HG03175 (cell line): ENCODE data around the gene TTC9C.
A peak's percentile ranks its signal among the peaks of the same experiment; 100 is the strongest.
"Not testable (repeated sequence)": the region's sequence is repeated elsewhere in the genome, so short reads cannot be mapped to it uniquely, and the experiment has no call there.

Experiments
- ATAC-seq: cut with Tn5 transposase; IDR thresholded peaks from one replicate; pipeline ENCODE4 v1.9.1; 2021; ENCODE audit warnings: mild to moderate bottlenecking, moderate library complexity; ENCODE audit not compliant: unreplicated experiment

Gene TTC9C

DNA sequence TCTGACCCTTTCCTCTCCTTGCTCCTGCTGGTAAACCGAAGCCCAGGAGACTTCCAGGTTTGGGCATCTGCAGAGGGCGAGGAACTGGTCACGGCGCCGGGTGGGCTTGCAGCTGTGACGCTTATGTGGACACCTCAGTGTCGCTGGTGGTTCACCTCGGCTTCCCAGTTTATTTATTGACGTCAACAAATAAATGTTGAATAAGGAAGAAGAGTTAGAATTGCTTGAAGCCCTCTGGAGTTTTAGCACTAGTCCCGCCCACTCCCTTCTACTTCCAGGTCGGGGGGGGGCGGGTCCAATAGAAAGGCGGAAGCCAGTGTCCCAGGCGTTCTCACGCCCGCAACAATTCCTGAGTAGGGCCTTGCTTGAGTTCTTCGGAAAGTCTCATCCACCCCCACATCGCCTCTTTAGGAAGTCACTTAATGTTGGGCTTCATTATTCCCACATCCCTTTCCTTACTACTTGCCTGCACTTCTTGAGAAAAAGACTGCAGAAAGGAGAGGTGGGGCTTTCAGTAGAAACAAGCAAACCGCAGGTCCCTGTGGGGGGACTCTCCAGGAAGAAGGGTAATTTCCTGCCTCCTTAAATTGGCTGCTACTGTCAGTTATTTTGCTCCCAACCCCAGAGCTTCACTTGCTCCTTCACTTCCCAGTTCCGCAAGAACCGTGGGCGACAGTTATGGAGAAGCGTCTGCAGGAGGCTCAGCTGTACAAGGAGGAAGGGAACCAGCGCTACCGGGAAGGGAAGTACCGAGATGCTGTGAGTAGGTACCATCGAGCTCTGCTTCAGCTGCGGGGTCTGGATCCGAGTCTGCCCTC is at the start of gene TTC9C:
TSS of gene TTC9C (plus strand) at position 316 of the 818 bp plus-strand sequence. CDS start at position 679, 363 bp downstream.
- ATAC-seq: no peak

DNA sequence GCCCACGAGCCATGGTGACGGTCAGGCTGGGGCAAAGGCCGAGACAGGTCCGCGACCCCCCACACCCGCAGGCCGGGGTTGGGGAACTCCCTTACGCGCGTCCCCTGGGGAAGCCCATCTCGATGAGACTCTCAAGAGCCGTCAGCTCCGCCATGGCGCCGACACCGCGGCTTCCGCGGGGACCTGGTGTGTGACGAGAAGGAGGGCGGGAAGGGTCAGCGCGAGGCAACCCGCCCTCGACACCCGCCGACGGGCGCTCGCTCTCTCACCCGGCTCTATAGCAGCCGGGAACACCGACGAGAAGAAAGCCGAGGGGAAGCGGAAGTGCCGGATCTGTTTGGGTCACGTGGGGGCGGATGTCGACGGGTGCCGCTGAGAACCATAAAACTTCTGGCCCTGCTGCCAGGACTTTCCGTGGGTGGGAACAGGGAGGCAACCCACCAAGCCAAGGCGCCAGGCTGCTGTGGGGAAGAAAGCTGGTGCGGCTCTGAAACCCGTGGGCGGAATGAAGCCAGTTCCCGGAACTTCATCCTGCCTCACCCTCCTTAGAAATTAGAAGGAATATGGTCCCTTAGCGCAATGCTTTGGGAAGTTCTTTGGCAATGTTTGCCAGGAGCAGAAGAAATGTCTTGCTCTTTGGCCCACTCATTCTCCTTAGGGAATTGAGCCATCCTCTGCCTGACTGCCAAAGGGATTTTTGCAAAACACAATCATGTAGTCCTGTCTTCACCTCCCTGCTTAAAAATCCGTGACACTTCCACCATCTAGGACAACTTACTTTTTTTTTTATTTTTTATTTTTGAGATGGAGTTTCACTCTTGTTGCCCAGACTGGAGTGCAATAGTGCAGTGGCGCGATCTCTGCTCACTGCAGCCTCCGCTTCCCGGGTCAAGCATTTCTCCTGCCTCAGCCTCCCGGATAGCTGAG is 49.3 kb upstream of the TTC9C start, which contains the start of gene UBXN1:
TSS of gene UBXN1 (minus strand) at position 304 of the 927 bp plus-strand sequence. CDS start at position 154, 150 bp downstream.
- peak; percentile 75 for ATAC-seq

GRCh38 chr11:62680825-62681240 is 47.5 kb upstream of the TTC9C start:
- peak; percentile 64 for ATAC-seq

DNA sequence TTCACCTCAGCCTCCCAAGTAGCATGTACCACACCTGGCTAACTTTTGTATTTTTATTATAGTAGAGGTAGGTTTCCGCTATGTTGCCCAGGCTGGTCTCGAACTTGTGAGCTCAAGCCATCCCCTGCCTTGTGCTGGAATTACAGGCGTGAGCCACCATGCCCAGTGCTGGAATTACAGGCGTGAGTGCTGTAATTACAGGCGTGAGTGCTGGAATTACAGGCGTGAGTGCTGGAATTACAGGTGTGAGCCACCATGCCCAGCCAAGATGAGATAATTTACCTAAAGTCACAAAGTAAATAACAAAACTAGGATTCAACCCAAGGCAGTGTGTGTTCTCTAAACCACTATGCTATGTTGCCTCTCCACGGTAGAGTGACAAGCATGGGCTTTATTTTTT is 45.8 kb upstream of the TTC9C start:
- no peak for ATAC-seq

DNA sequence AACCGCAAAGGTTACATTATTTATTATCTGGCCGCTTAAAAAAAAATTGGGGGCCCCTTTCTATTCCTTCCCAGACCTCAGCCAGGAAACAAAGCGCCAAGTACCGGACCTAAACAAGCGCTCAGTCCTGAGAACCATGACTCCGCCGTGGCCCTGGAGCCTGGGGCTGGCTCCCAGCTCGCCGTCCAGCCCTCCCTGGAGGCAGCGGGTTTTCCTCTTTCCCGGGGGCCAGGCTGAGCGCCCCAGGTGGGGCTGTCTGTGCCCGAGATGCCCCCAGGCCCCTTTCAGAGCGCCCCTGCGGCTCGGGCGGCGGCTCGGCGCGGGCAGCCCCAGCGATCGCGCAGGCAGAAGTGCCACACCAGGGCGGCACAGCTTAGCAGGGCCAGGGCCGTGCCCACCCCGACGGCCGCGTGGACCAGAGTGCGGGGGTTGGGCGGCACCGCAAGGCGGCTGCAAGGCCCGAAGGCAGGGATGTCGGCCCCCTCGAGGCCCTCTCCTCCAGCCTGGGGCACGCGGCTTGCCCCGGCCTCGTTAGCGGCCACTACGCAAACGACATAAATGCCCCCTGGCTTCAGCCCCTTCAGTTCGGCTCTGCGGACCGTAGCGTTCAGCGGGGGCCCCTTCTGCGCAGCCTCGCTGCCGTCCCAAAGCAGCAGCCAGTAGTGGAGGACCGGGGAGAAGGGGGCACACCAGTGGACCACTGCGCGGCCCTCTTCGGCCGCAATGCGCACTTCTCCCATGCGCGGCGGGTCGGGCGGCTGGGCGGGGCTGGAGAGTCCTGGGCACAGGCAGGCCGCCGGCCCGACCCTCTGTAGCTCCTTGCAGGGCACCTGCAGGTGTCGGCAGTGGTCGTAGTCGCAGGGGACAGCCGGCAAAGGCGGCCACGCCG is 40.5 kb upstream of the TTC9C start:
- no peak for ATAC-seq

DNA sequence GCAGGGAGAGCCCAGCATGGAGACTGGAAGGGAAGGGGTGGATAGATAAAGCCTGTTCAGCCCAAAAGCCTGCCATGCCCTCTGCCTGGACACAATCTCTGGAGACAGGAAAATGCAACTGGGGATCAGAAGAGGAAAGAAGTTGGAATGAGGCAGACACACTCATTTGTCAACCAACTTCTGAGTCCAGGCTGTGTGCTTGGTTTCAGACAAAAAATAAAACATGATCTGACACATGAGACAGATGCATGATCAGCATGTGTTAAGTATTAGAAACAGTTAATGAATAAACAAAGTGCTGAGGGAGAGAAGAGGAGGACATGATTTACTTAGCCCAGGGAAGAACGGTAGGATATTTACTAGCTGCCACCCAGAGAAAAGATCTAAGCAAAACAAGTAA is 39.8 kb upstream of the TTC9C start:
- ATAC-seq: no peak

DNA sequence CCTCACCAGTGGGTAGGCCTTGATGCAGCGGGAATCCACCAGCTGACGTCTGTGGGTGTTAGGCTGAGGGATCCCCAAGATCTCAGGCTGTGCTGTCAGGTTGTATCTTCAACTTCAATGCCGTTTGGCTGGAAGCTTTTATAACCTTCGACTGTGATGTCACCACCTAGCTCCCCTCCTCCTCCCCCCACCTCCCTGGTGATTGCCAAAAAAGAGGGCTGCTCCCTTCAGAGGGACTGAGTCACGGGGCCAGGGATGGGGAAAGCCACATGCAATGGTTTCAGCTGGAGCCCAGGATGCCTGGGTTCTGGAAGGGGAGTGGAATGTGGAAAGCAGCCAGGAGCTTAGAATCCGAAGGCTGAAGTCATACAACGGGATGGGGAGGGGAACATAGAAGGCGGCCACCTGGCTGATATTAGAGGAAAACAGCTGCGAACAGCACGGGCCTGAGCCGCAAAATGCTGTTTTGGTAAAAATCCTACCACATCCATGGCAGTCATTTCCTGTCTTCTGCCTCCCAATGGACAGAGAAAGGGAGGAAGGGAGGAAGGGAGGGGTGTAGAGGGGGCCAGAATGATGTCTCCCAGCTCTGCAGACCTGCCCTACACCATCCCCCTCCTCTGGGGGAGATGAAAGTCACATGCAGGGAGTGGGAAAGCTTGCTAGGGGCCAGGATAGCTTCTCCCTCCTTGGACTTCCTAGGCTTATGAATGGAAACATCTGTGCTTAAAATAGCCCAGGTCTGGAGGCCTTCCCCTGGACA is 38.7 kb upstream of the TTC9C start, which contains the start of gene LRRN4CL:
TSS of gene LRRN4CL (minus strand) at position 110 of the 763 bp plus-strand sequence. CDS start 1,022 bp downstream, outside the sequence.
- ATAC-seq: no peak

- ATAC-seq: not testable (repeated sequence)
Observed at GRCh38 chr11:62693624-62694023, 34.7 kb upstream of the TTC9C start.

- no peak for ATAC-seq
Observed at GRCh38 chr11:62694455-62695167, 33.7 kb upstream of the TTC9C start.

DNA sequence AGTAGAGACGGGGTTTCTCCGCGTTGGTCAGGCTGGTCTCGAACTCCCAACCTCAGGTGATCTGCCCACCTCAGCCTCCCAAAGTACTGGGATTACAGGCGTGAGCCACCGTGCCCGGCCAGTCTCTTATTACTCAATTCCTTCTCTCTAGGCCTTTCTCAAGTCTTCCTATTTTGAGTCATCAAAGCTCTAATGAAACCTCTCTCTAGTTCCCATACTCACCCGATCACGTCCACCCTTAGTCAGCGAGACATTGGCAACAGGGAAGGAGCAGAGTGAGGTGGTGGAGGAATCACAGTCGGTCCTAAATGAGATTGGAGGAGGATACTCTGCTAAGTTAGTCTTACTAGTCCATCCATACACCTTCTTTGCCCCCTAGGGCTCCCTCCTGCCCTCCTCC is 26.0 kb upstream of the TTC9C start:
- ATAC-seq: no peak

- ATAC-seq: not testable (repeated sequence)
Observed at GRCh38 chr11:62703921-62704320, 24.4 kb upstream of the TTC9C start.

- no peak for ATAC-seq
Observed at GRCh38 chr11:62705413-62705812, 22.9 kb upstream of the TTC9C start.

- ATAC-seq: peak; percentile 53
Observed at GRCh38 chr11:62705880-62706849, 22.1 kb upstream of the TTC9C start.

DNA sequence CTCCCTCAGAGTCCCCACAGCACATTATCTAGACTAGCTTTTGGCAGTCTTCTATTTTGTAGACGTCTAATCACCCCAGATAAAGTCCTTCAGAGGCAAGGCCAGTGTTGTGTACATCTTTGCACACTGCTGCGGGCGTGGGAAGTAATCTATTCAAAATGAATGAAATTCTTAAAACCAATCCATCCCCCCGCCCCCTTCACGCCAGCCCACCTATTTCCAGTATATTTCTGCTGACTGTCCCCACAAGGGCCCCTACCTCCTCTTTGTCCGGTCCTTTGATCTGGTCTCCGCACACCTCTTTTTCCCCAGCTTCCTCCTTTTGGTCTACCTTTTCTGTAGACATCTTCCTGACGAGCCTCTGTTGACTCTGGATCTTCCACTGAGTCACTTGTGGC is 21.4 kb upstream of the TTC9C start:
- no peak for ATAC-seq

GRCh38 chr11:62707277-62707861 is 20.9 kb upstream of the TTC9C start, which contains the start of the genes BSCL2 and GNG3:
Gene BSCL2 (minus strand): TSS chr11:62707424. CDS start chr11:62707195, 229 bp downstream.
Gene GNG3 (plus strand): TSS chr11:62707676. CDS start chr11:62708296, 620 bp downstream.
- ATAC-seq: no peak

DNA sequence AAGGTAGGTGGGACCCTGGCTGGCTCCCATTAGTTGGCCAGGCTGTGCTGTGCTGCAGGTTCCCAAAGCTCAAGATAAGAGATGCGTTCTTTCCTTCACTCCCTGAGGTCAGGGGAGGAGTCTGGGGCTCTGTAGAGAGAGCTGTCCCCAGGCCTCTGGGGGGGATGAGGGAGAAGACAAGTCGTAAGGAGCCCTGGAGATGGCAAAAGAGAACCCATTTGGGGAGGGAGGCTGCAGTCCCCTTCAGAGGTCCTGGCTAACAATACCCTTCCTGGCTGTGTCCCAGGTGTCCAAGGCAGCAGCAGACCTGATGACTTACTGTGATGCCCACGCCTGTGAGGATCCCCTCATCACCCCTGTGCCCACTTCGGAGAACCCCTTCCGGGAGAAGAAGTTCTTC is 19.9 kb upstream of the TTC9C start:
- ATAC-seq: no peak

DNA sequence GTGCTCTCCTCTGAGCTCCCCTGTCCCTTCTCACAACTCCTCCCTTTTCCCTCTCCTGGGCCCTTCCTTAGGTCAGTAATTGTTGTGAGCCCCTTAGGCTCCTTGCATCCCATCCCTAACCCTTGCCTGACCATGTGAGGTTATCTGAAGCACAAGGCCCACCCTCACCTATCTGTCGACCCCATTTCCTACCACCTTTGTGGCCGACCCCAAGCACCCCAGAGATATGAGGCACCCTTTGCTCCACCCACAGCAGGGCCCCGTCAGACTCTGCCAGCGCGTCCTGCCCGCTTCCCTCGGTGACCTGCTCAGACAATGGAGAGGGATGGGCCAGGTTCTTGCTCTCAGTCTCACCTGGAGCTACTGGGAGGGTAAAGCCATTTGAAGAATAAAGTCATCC is 19.5 kb upstream of the TTC9C start:
- ATAC-seq: no peak
